Measurements from ENCODE around the gene ZNF594.
"Not testable (repeated sequence)": the region's sequence is repeated elsewhere in the genome, so short reads cannot be mapped to it uniquely, and the experiment has no call there.

DNA sequence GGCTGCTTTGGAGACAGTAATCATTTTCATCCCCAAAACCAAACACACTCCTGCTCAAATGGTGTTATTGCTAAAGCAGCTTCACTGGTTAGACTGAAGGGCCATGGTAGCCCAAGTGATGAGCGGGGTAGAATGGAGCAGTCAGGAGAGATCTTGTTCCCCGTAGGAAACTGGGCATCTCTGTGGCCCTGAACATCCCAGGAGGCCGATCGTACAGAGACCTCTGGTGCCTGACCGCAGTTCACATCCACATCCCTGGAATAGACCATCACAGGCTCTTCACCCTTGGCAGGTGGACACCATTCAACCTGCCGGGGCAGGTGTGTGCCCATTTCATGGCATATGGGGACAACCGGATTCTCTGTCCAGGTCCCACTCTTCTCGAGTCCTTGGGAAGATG lies 61.9 kb downstream of the ZNF594 start:
- TF ChIP-seq, protein P1, sequence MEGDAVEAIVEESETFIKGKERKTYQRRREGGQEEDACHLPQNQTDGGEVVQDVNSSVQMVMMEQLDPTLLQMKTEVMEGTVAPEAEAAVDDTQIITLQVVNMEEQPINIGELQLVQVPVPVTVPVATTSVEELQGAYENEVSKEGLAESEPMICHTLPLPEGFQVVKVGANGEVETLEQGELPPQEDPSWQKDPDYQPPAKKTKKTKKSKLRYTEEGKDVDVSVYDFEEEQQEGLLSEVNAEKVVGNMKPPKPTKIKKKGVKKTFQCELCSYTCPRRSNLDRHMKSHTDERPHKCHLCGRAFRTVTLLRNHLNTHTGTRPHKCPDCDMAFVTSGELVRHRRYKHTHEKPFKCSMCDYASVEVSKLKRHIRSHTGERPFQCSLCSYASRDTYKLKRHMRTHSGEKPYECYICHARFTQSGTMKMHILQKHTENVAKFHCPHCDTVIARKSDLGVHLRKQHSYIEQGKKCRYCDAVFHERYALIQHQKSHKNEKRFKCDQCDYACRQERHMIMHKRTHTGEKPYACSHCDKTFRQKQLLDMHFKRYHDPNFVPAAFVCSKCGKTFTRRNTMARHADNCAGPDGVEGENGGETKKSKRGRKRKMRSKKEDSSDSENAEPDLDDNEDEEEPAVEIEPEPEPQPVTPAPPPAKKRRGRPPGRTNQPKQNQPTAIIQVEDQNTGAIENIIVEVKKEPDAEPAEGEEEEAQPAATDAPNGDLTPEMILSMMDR (IDR thresholded peaks at IDR 0.05; ENCODE audit: low read depth, low read length), result not testable (repeated sequence)
- not testable (repeated sequence) for TF ChIP-seq EZH2phosphoT487 (IDR thresholded peaks at IDR 0.05; ENCODE audit: low read depth)

Data from OCI-LY3 (cell line).